Liver (tissue), 9 donors: ENCODE data around the gene DNM3. TPM values are rescaled to one million over a fixed set of nuclear protein-coding genes. Genes with fewer than 3 reads are reported as not detected.

Experiments
- DNase-seq: peaks from one replicate; pipeline ENCODE4 v3.0.0-alpha.2; 2017; ENCODE audit warnings: low spot score
- H3K27ac ChIP-seq, 2 donors: one replicate each; pipeline ENCODE4 v1.7.0; 2013; ENCODE audit warnings: inconsistent platforms in 2 of 2, low read length in 2 of 2, control low read depth in 1 of 2, low read depth in 1 of 2, mild to moderate bottlenecking in 1 of 2
- H3K27me3 ChIP-seq, 4 donors: one replicate each; pipeline versions ENCODE4 v1.6.1 to v1.7.0; 2013; ENCODE audit warnings: low read length in 3 of 4, inconsistent platforms in 1 of 4, mild to moderate bottlenecking in 1 of 4, moderate library complexity in 1 of 4; ENCODE audit not compliant: control insufficient read depth in 4 of 4, insufficient read depth in 4 of 4
- H3K36me3 ChIP-seq, 4 donors: one replicate each; pipeline versions ENCODE4 v1.6.1 to v1.7.0; 2013; ENCODE audit warnings: low read length in 3 of 4, mild to moderate bottlenecking in 3 of 4, low read depth in 1 of 4, moderate library complexity in 1 of 4; ENCODE audit not compliant: control insufficient read depth in 4 of 4, insufficient read depth in 3 of 4
- H3K4me1 ChIP-seq, 4 donors: one replicate each; pipeline versions ENCODE4 v1.6.1 to v1.7.0; 2013; ENCODE audit warnings: low read length in 3 of 4, mild to moderate bottlenecking in 3 of 4, moderate library complexity in 1 of 4; ENCODE audit not compliant: control insufficient read depth in 4 of 4, insufficient read depth in 4 of 4
- H3K4me3 ChIP-seq, 3 donors: one replicate each; pipeline versions ENCODE4 v1.6.1 to v1.7.0; 2013; ENCODE audit warnings: low read length in 3 of 3, control low read depth in 1 of 3, low read depth in 1 of 3, mild to moderate bottlenecking in 1 of 3
- H3K9ac ChIP-seq, 2 donors: one replicate each; pipeline ENCODE4 v1.7.0; 2013; ENCODE audit warnings: low read length in 2 of 2, mild to moderate bottlenecking in 2 of 2, moderate library complexity in 2 of 2, control low read depth in 1 of 2, low read depth in 1 of 2
- H3K9me3 ChIP-seq, 4 donors: one replicate each; pipeline versions ENCODE4 v1.6.1 to v1.7.0; 2013; ENCODE audit warnings: low read length in 3 of 4; ENCODE audit not compliant: control insufficient read depth in 4 of 4
- EGR1 ChIP-seq, 2 donors: IDR thresholded peaks; 2 replicates each; pipeline ENCODE4 v1.6.1; 2016 to 2018; ENCODE audit warnings: antibody characterized with exemption in 2 of 2, low read depth in 2 of 2
- FOXA1 ChIP-seq: IDR thresholded peaks from 2 replicates; pipeline ENCODE4 v1.6.1; 2016; ENCODE audit warnings: antibody characterized with exemption
- FOXA2 ChIP-seq: IDR thresholded peaks from 2 replicates; pipeline ENCODE4 v1.6.1; 2016; ENCODE audit warnings: antibody characterized with exemption
- GABPA ChIP-seq, 2 donors: IDR thresholded peaks in 1 of 2; conservative IDR thresholded peaks in 1 of 2; 2 replicates each; pipeline ENCODE4 v1.6.1; 2016; ENCODE audit warnings: antibody characterized with exemption in 2 of 2, mild to moderate bottlenecking in 1 of 2, moderate library complexity in 1 of 2
- HNF4A ChIP-seq, 2 donors: conservative IDR thresholded peaks; 2 replicates each; pipeline ENCODE4 v1.6.1; 2016; ENCODE audit warnings: antibody characterized with exemption in 2 of 2, mild to moderate bottlenecking in 2 of 2
- HNF4G ChIP-seq: IDR thresholded peaks from 2 replicates; pipeline ENCODE4 v1.6.1; 2016; ENCODE audit warnings: antibody characterized with exemption
- JUND ChIP-seq, 2 donors: IDR thresholded peaks; 2 replicates each; pipeline ENCODE4 v1.6.1; 2016; ENCODE audit warnings: antibody characterized with exemption in 2 of 2
- MAX ChIP-seq: IDR thresholded peaks from 2 replicates; pipeline ENCODE4 v1.6.1; 2016; ENCODE audit warnings: antibody characterized with exemption
- NR2F2 ChIP-seq: IDR thresholded peaks from 2 replicates; pipeline ENCODE4 v1.6.1; 2016; ENCODE audit warnings: antibody characterized with exemption
- RAD21 ChIP-seq, 2 donors: IDR thresholded peaks; 2 replicates each; pipeline ENCODE4 v1.6.1; 2016; ENCODE audit warnings: antibody characterized with exemption in 2 of 2, mild to moderate bottlenecking in 2 of 2
- RXRA ChIP-seq, 2 donors: IDR thresholded peaks; 2 replicates each; pipeline ENCODE4 v1.6.1; 2017 to 2018; ENCODE audit warnings: antibody characterized with exemption in 2 of 2, mild to moderate bottlenecking in 1 of 2
- SP1 ChIP-seq: IDR thresholded peaks from 2 replicates; pipeline ENCODE4 v1.6.1; 2018; ENCODE audit warnings: antibody characterized with exemption, mild to moderate bottlenecking
- TAF1 ChIP-seq: conservative IDR thresholded peaks from 2 replicates; pipeline ENCODE4 v1.6.1; 2016; ENCODE audit warnings: antibody characterized with exemption, mild to moderate bottlenecking
- YY1 ChIP-seq: IDR thresholded peaks from 2 replicates; pipeline ENCODE4 v1.6.1; 2016; ENCODE audit warnings: antibody characterized with exemption, mild to moderate bottlenecking
- WGBS: extraction: QIAGEN DNeasy Blood & Tissue Kit; methylation state at CpG from one replicate; pipeline ENCODE4 v1.1.7; 2013; 5-methylcytosine and 5-hydroxymethylcytosine counted together
- polyA plus RNA-seq, 2 donors: library from polyadenylated mRNA; stranded (reverse) in 1 of 2; unstranded in 1 of 2; fragments of 200-250 nt in 1 of 2; fragments of >200 nt in 1 of 2; fragmentation: Nextera tagmentation in 1 of 2; extraction: Ambion mirVana in 1 of 2; gene quantifications; one replicate each; pipeline versions ENCODE4 v1.2.1 to v1.2.3, GENCODE V29; 2013 to 2015
- total RNA-seq, 2 donors: library from RNA; depleted of rRNA; stranded (reverse); fragments of >200 nt; gene quantifications; one replicate each; pipeline ENCODE4 v1.2.3, GENCODE V29; 2014
- TF ChIP-seq, protein P1 (sequence below): IDR thresholded peaks from 2 replicates; pipeline ENCODE4 v1.6.1; 2016; ENCODE audit warnings: antibody characterized with exemption
- TF ChIP-seq, protein P2 (sequence below): IDR thresholded peaks from 2 replicates; pipeline ENCODE4 v1.6.1; 2016; ENCODE audit warnings: antibody characterized with exemption, mild to moderate bottlenecking
- TF ChIP-seq, protein P3 (sequence below): IDR thresholded peaks from 2 replicates; pipeline ENCODE4 v1.6.1; 2016; ENCODE audit warnings: antibody characterized with exemption
- TF ChIP-seq, protein P4 (sequence below): fragments of 150-350 bp; IDR thresholded peaks from 2 replicates; pipeline ENCODE4 v1.5.1; 2017; ENCODE audit warnings: improper control_type of control experiment, low read depth, low read length; ENCODE audit not compliant: missing input control
- donor health status: healthy.
- donor health status: healthy.
- donor health status: healthy.
- donor health status: healthy.
- donor health status: healthy.

The DNM3 gene
- total and polyA plus RNA-seq, 4 donors, result 0.08 to 3.2 (median 1.0) TPM

GRCh38 chr1:172005856-172006255, 164.6 kb downstream of the DNM3 start:
- Histone ChIP-seq H3K27me3 (no peaks in the 10 kb centered on the region), H3K9me3 (no peaks in the 10 kb centered on the region), H3K4me3 (no peak overlapping the region), H3K4me1 (peaks cover 0 to 8% (median 1%) of the 10 kb centered on the region in 4 donors), H3K27ac (peak overlapping the region in 1 of 2 donors; percentile 11), H3K9ac (no peak overlapping the region), H3K36me3 (no peaks in the 10 kb centered on the region)
- no peak for DNase-seq
- no peak for TF ChIP-seq NR2F2
- no peak for TF ChIP-seq TAF1
- peak; percentile 84 for TF ChIP-seq HNF4G
- TF ChIP-seq HNF4A (conservative IDR thresholded peaks at IDR 0.05), result peak; percentile 83 to 84
- peak; percentile 51 for TF ChIP-seq YY1
- TF ChIP-seq, protein P1, sequence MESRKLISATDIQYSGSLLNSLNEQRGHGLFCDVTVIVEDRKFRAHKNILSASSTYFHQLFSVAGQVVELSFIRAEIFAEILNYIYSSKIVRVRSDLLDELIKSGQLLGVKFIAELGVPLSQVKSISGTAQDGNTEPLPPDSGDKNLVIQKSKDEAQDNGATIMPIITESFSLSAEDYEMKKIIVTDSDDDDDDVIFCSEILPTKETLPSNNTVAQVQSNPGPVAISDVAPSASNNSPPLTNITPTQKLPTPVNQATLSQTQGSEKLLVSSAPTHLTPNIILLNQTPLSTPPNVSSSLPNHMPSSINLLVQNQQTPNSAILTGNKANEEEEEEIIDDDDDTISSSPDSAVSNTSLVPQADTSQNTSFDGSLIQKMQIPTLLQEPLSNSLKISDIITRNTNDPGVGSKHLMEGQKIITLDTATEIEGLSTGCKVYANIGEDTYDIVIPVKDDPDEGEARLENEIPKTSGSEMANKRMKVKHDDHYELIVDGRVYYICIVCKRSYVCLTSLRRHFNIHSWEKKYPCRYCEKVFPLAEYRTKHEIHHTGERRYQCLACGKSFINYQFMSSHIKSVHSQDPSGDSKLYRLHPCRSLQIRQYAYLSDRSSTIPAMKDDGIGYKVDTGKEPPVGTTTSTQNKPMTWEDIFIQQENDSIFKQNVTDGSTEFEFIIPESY, result no peak
- peak; percentile 23 to 27 for TF ChIP-seq RAD21 (IDR thresholded peaks at IDR 0.05)
- TF ChIP-seq RXRA (IDR thresholded peaks at IDR 0.05), result peak in 1 of 2 donors; percentile 51
- TF ChIP-seq FOXA1, result peak; percentile 10
- no peak for TF ChIP-seq EGR1 (IDR thresholded peaks at IDR 0.05; ENCODE audit: low read depth in 2 of 2)
- peak; percentile 61 for TF ChIP-seq FOXA2
- TF ChIP-seq MAX, result no peak
- TF ChIP-seq SP1, result peak; percentile 91
- TF ChIP-seq JUND (IDR thresholded peaks at IDR 0.05), result peak in 1 of 2 donors; percentile 58
- TF ChIP-seq, protein P2, sequence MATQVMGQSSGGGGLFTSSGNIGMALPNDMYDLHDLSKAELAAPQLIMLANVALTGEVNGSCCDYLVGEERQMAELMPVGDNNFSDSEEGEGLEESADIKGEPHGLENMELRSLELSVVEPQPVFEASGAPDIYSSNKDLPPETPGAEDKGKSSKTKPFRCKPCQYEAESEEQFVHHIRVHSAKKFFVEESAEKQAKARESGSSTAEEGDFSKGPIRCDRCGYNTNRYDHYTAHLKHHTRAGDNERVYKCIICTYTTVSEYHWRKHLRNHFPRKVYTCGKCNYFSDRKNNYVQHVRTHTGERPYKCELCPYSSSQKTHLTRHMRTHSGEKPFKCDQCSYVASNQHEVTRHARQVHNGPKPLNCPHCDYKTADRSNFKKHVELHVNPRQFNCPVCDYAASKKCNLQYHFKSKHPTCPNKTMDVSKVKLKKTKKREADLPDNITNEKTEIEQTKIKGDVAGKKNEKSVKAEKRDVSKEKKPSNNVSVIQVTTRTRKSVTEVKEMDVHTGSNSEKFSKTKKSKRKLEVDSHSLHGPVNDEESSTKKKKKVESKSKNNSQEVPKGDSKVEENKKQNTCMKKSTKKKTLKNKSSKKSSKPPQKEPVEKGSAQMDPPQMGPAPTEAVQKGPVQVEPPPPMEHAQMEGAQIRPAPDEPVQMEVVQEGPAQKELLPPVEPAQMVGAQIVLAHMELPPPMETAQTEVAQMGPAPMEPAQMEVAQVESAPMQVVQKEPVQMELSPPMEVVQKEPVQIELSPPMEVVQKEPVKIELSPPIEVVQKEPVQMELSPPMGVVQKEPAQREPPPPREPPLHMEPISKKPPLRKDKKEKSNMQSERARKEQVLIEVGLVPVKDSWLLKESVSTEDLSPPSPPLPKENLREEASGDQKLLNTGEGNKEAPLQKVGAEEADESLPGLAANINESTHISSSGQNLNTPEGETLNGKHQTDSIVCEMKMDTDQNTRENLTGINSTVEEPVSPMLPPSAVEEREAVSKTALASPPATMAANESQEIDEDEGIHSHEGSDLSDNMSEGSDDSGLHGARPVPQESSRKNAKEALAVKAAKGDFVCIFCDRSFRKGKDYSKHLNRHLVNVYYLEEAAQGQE, result no peak
- TF ChIP-seq, protein P3, sequence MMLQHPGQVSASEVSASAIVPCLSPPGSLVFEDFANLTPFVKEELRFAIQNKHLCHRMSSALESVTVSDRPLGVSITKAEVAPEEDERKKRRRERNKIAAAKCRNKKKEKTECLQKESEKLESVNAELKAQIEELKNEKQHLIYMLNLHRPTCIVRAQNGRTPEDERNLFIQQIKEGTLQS, result no peak
- TF ChIP-seq GABPA (IDR thresholded peaks at IDR 0.05 in 1 of 2, conservative IDR thresholded peaks at IDR 0.05 in 1 of 2), result no peak
- TF ChIP-seq, protein P4, sequence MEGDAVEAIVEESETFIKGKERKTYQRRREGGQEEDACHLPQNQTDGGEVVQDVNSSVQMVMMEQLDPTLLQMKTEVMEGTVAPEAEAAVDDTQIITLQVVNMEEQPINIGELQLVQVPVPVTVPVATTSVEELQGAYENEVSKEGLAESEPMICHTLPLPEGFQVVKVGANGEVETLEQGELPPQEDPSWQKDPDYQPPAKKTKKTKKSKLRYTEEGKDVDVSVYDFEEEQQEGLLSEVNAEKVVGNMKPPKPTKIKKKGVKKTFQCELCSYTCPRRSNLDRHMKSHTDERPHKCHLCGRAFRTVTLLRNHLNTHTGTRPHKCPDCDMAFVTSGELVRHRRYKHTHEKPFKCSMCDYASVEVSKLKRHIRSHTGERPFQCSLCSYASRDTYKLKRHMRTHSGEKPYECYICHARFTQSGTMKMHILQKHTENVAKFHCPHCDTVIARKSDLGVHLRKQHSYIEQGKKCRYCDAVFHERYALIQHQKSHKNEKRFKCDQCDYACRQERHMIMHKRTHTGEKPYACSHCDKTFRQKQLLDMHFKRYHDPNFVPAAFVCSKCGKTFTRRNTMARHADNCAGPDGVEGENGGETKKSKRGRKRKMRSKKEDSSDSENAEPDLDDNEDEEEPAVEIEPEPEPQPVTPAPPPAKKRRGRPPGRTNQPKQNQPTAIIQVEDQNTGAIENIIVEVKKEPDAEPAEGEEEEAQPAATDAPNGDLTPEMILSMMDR, result no peak
- WGBS, result 72% methylated on average over 1 of the region's 1 CpG
